Dermis blood vessel endothelial cell (primary cell): ENCODE data around the gene FAN1. TPM values are rescaled to one million over a fixed set of nuclear protein-coding genes. Genes with fewer than 3 reads are reported as not detected.

Experiments
- DNase-seq: peaks from one replicate; pipeline ENCODE4 v3.0.0; 2010
- total RNA-seq: library from RNA; depleted of rRNA; stranded (reverse); fragments of >200 nt; gene quantifications from 2 replicates; pipeline ENCODE4 v1.2.3, GENCODE V29; 2014

Gene FAN1
- total RNA-seq, 1 donor from 2014 or later = 15.3 TPM

DNA sequence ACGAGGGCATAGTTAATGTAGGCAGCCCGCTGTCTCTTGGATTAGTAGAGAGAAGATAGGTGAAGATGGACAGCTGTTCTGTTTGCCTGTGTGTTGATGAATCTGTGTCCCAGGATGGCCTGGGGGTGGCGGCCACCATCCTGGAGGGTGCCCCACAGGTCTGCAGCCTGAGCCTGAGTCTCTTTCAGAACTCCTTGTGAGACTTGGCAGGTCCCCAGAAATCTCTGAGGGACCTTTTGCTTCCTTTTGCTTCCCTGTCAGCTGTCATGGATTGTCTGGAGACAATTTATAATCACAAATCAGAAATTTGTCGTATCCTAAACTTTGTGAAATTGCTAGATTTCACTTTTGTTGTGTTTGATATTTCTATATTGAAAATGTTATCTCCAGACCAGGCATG is 17.4 kb downstream of the FAN1 start:
- no peak for DNase-seq

DNA sequence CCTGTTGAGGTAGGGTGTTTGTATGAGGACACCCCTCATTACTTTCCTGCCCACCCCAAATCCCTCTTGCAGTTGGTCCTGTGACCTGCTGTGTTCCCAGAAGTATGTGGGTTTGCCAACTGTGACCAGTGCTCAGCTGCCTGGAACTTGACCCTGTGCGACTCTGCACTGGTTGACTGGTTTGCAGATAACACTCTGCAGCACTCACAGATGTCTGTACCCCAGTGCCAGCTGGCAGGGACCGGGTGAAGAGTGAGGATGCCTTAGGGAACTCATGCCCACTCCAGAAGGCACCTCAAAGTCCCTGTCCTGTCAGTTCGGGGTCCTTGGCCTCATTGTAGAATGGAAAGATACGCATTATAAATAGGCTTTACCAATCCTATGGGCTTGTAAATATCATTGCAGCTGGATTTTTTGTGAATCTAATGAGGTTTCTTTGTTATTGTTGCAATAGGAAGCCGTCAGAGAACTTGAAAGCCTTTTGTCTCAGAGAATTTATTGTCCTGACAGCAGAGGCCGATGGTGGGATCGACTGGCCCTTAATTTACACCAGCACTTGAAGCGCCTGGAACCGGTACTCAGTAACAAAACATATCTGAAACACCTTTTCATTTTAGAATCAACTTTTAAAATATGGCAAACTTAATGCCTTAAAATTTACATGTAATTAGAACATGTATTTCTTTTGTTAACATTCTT is 18.2 kb downstream of the FAN1 start:
- peak; percentile 38 for DNase-seq

DNA sequence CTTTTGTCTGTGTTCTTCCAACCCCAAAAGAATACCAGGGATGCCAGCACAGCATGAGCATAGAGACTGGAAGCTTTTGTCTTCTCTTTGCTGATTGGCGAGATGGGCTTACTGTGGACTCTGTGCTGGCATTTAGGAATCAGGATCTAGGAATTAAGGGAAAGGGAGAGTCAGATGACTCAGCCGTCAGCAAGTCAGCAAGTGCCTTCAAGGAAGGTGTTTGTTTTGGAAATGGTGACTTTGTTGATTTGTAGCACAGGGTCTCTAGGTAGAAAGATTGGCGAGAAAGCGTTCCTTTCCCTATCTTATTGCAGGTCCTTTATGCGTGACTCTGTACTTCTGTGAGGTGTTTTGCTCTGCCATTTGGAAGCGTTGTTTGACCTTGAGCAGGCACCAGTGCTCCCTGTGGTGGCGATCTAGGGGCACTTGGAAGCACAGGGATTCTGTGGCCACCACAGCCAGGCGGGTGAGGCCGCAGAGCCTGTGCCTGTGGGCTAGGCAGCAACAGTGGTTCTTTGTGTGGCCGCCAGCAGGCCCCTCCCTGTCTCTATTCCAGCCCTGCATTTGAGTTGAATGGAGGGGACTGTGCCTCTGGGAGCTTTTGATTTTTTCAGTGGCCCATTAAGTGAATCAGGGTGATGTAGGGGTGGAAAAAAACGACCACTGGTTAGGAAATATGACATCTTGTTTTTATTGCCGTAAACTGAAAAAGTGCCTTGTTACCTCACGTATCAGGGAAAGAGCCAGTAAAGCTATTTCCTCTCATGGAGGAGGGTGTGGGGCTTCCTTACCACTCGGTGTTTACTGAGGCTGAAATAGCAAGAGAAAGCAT is 19.0 kb downstream of the FAN1 start:
- DNase-seq = peak; percentile 77

DNA sequence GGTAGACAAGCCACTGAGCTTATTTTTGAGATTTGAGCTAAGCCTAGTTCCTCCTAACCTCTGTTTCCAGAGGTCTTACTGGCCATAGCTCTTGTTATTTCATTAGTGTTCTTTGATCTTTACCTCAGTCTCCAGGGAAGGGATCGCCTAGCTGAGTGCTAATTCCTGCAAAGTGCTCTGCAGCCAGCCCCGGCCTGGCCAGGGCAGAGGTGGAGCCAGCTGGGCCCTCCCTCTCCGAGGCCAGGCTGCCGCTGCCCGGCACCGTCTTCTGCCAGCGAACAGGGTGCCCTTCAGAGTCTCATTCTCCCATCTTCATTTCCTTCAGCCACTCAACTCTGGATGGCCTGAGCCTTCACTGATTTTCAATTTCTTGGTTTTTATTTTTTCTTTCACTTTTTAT is 19.7 kb downstream of the FAN1 start:
- peak; percentile 43 for DNase-seq

DNA sequence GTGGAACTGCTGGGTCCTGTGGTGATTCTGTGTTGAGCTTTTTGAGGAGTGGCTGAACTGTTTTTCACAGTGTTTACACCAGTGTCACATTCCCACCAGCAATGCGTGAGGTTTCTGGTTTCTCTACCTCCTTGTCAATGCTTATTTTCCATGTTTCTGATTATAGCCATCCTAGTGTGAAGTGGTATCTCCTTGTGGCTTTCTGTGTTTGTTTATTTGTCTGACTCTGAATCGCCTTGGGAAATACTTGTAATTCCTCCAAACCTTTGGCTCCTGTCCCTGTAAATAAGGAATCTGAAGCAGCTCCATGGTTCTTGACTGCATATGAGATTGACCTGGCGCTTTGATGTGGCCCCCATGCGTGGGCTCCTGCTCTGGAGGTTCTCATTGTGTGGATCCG is 20.6 kb downstream of the FAN1 start:
- DNase-seq = no peak

DNA sequence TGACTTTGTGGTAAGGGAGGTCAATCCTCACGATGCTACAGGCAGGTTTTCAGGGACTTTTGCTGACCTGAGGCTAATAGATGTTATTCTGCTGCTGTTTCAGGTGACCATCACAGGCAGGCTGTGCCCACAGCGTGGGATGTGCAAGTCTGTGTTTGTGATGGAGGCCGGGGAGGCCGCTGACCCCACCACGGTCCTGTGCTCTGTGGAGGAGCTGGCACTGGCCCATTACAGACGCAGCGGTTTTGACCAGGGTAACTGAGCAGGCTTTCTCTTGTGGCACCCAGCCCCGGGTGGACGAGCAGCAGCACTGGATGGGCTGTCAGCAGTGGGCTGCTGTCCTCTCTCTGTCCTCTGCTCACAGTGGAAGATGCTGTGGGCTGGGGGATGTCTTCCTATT is 22.0 kb downstream of the FAN1 start:
- DNase-seq = no peak

DNA sequence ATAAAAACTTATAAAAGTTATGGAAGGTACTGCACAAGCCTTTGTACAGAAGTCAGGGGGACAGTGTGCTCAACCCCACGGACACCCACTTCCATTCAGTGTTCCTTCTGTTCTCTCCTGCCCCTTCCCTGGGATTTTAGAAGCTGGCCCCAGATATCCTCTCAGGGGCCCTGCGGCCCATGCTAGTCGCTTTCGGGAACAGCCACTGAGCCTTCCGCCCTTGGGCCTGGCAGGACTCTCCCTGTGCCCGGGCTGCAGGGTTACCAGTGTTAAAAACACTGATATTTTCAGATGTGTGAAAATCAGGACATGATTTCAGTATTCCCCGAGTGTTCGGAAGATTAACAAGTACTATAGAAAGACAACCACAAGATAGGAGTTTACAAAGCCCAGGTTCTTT is 22.4 kb downstream of the FAN1 start:
- no peak for DNase-seq

DNA sequence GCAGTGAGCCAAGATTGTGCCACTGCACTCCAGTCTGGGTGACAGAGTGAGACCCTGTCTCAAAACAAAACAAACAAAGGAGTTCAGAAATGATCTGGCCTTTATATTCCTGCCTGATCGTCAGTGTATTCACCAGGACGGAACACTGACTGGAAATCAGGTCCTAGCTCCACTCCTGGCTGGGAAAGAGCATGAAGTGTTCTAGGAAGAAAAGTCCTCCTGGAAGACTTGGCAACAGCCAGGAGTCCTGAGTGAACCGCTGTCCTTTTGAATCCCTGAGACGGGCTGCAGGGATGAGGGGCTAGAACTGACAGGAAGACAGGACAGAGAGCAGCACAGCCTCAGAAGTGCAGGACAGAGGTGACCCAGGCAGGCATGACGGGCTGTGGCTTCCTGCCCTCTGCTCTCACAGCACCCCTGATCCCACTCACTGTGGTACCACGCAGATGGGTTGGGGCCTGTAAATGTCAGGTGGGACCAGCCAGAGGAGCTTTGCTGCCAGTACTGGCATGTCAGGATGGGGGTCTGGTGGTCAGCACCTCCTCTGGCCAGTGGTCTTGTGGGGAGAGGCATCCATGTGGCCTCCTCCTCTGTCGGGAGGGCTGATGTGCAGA is 23.5 kb downstream of the FAN1 start:
- no peak for DNase-seq

DNA sequence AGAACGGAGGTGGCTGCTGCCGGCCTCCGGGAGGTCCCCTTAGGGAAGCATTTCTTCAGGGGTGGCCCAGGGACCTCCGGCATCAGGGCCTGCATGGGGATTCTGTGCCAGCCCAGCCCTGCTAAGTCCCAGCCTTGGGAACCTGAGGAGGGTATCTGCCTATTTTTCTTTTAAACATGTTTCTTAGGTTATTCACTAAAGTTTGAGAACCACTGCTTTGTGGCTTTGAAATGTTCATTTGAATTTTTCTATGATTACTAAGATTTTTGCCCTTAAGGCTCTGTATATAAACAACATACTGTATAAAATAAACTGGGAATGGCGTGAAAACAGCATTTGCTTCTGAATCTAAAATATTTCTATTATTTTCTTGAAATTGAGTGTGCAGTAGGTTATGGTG is 24.4 kb downstream of the FAN1 start:
- no peak for DNase-seq

DNA sequence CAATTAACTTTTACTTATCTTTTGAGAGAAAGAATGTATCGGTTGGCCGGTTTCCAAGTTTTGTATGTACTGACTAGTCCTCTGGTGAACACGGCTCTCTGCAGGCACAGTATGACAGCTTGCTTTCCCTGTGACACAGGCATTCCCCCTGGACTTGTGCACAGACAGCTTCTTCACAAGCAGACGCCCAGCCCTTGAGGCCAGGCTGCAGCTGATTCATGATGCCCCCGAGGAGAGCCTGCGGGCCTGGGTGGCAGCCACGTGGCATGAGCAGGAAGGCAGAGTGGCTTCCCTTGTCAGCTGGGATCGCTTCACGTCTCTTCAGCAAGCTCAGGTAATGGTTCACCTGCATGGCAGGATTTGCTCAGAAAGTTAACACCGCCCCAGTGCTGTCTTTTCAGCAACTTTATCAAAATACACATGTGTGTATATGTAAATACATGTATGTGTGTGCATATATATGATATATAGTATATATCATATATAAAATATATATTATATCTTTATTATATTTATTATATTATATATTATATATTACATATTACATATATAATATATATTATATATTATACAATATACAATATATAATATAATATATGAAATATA is 25.5 kb downstream of the FAN1 start:
- DNase-seq = no peak

DNA sequence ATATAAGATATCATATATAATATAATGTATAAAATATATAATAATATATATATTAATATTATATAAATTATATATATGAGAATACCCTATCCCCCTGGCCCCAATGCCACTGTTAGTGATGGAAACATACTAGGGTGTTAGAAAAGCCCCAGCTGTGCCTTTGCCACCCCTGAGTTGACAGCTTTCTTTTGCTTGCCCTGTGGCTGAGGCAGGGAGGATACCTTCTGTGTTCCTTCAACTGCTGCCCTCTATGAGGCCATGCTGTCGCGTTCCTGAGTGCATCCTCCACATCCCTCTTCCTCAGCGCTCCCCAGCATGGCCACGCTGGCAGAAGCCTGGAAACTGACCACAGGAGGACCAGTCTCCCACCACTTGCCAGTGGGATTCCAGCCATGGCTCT is 26.3 kb downstream of the FAN1 start:
- no peak for DNase-seq

DNA sequence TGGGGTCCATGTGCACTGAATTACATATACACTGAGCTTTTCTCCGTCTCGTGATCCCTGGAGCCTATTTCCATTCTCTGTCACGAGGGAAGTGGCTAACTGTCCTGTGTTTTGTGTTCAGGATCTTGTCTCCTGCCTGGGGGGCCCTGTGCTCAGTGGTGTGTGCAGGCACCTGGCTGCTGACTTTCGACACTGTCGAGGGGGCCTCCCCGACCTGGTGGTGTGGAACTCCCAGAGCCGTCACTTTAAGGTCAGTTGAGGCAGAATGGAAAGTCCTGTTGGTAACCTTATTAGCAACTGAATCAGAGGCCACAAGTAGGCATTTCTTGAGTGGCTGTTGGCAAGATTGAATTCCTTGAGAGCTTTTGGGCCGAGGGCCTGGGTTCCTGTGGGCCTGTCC is 26.7 kb downstream of the FAN1 start:
- no peak for DNase-seq

DNA sequence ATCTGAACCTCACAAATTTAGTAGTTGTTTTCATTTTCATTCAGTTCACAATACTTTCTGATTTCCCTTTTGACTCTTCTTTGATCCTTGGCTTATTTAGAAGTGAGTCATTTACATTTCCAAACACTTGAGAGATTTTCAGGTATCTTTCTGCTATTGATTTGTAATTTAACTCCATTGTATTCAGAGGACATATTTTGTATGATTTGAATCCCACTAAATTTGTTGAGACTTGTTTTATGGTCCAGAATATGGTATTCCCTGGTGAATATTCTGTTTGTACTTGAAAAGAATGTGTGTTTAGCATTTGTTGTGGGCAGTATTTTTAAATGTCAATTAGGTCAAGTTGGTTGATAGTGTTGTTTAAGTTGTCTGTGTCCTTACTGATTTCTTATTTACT is 29.6 kb downstream of the FAN1 start:
- no peak for DNase-seq

DNA sequence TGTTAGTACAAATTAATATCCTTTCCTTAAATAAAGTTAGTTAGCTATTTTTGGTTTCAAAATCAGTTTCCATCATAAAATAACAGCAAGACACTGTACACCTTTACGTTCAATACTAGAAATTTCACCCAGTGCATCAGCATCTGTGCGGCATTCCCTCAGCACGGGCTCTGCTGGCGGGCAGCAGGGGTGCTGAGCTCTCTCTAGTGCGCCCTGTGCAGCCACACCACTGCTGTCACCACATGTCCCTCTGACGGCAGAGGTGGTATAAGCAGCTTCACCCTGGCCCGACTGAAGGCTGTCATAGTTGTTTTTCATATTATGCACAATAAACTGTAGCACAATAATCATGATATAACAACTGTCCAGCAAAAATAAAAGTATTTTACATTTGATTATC is 35.4 kb downstream of the FAN1 start:
- no peak for DNase-seq

DNA sequence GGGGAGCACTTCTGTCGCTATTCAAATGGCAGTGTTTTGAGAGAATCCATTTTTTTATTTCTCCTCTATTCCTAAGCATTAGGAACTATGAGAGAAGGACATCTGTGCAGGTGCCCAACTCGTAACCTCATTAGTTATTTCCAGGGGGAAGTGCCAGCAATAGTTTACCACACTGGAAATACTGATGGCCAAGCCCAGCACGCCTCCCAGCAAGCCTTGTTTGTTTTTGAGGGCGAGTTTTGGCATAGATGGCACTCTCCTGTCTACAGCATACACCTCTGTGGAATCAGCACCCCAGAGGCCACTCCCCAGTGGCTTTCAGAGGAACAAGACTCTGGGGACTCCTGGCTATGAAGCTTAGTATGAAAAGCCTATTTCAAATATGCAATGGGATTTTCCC is 36.6 kb downstream of the FAN1 start:
- no peak for DNase-seq

DNA sequence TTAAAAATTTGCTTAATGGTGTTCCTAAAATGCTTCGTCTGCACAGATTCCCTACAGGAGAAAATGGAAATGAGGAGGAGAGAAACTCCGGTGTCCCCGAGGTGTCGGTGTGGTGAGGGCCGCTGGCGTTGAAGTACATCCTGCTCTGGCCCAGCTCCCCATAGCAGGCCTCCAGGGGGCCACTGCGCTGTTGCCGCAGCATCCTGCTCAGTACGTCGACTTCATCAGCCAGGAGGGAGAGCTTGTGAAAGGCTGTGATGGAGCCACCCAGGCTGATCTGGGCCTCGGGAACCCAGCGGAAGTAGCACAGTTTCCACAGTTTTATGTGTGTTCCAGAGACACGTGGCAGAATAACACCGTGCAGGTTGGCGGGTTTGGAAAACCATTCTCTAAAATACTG is 37.8 kb downstream of the FAN1 start:
- no peak for DNase-seq

DNA sequence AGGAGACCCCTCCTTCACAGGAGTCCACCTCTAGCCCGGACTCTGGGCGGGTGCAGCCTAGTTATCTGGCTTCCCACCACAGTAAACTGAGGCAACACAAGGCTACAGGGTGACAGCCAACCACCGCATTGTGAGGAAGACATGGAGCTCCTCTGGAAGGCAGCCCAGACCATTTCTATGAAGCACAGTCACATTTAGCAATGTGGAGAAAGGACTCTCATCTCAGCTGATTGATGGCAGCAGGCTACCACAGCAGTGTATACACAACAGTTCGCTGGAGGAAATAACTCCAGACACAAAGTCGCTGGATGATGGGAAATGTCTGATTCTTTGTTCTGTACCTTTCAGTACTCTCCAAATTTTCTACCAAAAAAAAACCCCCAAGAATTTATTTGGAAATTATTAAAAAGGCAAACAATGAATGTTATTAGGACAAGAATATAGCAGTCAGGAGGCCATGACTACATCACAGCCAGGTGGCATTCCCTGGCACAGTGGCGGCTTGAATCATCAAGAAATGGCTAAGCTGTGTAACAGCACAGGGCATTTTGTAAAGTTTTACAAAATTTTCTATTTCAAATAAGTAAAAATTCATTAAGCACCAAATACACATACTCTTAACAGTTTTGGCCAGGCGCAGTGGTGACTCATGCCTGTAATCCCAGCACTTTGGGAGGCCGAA is 40.1 kb downstream of the FAN1 start:
- no peak for DNase-seq

DNA sequence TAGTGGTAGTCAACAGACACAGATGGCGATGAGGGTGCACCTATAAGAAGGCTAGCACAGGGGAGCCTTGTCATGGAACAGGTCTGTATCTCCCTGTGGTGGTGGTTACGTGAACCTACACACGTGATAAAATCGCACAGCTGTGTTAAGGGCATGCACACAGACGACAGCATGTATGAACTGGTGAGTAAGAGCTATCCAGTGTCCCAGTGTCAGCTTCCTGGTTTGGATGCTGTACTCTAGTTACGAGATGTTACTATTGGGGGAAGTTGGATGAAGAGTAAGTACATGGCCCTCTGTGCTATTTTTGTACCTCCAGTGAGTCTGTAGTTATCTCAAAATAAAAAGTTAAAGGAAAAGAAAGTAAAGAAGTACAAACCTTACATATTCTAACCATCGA is 49.5 kb downstream of the FAN1 start:
- no peak for DNase-seq

DNA sequence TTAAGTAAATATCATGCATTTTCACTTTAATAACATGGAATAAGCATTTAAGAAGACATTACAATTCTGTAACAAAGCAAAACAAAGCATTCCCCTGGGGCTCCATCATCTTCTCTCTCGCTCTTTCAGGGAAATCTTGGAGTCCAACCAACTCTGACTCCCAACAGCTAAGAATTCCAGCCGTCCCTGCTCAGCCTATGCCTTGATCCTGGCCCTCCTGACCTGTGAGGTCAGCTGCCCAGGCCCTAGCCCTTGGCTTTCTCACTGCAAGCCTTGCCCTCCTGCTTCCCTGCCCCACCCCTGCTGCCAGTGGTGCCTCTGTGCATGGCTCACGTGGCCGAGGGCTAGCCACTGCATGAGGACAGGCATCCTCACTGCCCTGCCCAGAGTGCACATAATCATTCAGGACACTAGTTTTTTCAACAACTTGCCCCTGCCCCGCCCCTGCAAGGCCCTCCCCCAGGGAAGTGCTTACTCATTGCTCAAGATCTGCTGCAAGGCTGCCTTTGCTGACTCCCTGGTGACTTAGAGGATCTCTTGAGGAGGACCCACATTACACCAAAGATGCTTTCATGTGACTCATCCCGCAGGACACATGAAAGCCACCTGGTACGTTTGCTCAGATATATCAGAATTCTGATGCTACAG is 50.1 kb downstream of the FAN1 start:
- peak; percentile 71 for DNase-seq

DNA sequence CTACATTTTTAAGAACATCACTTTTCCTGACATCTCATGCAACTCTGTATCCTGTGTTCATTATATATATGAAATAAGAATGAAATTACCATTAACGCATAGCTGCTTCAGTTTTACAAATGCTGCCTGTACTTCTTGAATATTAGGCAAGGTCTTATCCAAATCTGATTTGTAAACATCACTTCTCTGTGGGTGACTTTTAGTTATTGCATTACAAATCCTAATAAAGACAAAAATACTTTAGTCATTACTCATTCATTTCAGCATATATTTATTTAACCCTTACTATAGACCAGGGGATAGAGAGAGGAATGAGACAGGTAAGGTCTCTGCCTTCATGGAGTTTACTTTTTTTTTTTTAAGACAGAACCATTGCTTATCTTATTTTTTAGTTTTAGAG is 51.0 kb downstream of the FAN1 start:
- DNase-seq = no peak

DNA sequence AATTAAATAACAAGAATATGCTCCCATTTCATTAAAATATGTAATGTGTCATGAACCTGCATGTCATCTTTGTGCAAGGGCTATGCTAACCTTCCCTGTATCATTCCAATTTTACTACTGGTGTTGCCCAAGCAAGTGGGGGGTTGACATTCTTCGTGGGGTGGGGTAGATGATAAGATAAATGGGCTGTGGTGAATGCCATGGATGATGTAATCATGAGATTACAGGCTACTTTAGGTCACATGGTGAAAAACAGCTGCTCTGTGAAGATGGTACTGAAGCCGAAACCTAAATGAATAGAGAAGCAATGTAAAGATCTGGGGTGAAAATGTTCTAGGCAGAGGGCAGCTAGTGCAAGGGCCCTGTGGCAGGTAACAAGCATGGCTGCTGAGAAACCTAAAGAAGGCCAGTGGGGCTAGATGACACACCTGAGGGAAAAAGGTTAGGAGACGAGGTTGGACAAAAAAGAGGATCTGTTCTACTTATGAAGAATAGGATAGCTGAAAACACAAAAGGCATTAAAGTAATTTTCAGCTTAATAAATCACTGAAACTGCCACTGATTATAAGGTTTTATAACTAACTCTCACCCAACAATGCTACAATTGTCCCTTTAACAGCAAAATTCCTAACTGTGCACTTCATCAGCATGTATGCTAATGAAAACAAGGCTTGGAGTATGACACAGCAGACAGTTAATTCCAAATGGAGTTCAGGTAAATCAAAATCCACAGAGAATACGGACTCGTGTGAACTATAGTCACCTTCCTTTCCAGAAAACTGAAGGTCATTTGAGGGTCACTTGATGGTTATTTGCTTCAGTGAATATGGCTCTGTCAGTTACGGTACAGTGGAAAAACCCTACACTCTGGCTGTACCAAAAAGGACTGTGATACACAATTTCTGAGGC is 52.8 kb downstream of the FAN1 start:
- no peak for DNase-seq
